GM12801 (cell line): ENCODE data around the gene NCOA5.

Experiments used
- CTCF ChIP-seq: IDR thresholded peaks from one replicate; pipeline ENCODE4 v1.5.1; 2011; ENCODE audit warnings: control low read depth; ENCODE audit not compliant: insufficient read length; ENCODE audit errors: extremely low read depth

The NCOA5 gene

GRCh38 chr20:46123482-46124245, 33.9 kb upstream of the NCOA5 start:
- no peak for TF ChIP-seq CTCF

GRCh38 chr20:46122516-46123481, 33.0 kb upstream of the NCOA5 start:
- no peak for TF ChIP-seq CTCF

- TF ChIP-seq CTCF = no peak
These were observed 32.3 kb upstream of the NCOA5 start for GRCh38 chr20:46122071-46122470.

- TF ChIP-seq CTCF = no peak
These were observed 31.6 kb upstream of the NCOA5 start for GRCh38 chr20:46121184-46121930.

- TF ChIP-seq CTCF = no peak
These were observed 30.4 kb upstream of the NCOA5 start for GRCh38 chr20:46120136-46120535.

GRCh38 chr20:46119547-46119946, 29.8 kb upstream of the NCOA5 start:
- TF ChIP-seq CTCF = no peak
